GM10847 (cell line): ENCODE results near the gene LEFTY1.

ENCODE experiments used
- POLR2A ChIP-seq: IDR thresholded peaks from 2 replicates; pipeline ENCODE4 v1.6.1; 2011; ENCODE audit not compliant: insufficient read length; ENCODE audit errors: extremely low read depth

Gene LEFTY1

DNA sequence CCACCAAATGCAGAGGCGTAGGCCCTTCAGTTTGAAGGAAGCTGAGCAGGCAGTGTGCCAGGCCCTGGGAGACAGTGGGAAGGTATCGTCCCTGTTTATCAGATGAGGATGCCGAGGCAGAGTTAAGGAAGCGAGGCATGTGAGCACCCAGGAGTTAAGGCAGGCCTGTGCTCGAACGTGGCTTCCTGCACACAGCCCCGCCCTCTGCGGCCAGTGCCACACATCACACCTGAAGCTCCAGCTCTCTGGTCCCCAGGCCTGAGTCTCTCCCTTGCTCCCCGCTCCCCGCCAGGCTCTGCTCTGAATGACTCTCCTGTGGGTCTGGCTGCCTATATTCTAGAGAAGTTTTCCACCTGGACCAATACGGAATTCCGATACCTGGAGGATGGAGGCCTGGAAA is 46.9 kb downstream of the LEFTY1 start:
- no peak for TF ChIP-seq POLR2A

DNA sequence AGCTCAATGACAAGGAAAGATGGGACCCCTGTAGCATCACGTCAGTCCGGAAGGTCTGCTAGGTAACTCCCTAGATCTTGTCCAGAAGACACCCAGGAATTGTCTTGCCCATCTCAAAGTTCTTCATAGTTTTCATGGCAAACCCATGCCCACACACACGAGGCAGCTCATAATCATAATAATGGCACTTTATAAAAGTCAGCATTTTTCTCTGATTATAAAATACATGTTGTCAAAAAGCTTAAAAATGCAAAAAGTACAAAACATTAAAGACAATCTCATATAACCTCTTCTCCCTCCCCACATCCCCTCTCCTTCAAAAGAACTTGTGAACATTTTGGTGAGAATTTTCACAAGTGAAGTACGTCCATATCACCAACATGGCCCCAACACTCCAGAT is 48.2 kb downstream of the LEFTY1 start:
- TF ChIP-seq POLR2A = no peak

DNA sequence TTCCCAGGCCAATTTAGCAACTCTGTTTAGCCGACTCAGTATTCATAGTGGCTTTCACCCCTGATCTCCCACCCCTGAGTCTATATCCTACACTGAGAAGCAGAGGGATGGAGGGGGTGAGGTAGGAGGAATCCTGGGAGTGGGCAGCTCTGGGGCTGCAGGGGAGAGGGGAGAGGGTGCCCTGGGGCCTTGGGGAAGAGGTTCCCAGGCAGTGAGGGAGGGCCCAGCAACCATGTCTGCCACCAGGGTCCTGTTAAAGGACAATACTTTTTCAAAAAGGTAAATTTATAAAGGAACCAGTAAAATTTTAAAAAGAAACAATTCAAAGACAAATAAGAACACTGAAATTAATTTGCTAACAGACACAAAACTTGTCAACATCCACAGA is 48.7 kb downstream of the LEFTY1 start:
- no peak for TF ChIP-seq POLR2A

DNA sequence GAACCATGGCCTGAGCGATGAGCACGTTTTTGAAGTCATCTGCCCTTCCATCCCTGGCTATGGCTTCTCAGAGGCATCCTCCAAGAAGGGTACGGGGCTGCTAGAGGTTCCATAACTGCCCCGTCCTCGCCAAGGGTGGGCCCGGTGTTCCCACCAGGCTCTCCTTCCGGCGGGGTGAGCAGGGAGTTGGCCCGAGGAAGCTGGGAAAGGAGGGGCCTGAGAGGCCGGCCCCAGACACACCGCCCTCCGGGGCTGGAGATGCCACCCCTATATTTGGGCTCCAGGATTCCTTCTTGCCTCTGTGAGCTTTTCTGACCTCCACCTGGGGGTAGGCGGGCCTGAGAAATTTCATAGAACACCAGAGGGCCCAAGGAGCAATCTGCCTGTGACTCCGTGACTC is 50.2 kb downstream of the LEFTY1 start:
- no peak for TF ChIP-seq POLR2A
